ENCODE data around the gene STC2. TPM values are rescaled to one million over a fixed set of nuclear protein-coding genes. Genes with fewer than 3 reads are reported as not detected.

The STC2 gene
- polyA plus RNA-seq, 2 of the 4 experiments (the other 2 are of a cell fraction): 45.2 to 46.1 TPM

DNA sequence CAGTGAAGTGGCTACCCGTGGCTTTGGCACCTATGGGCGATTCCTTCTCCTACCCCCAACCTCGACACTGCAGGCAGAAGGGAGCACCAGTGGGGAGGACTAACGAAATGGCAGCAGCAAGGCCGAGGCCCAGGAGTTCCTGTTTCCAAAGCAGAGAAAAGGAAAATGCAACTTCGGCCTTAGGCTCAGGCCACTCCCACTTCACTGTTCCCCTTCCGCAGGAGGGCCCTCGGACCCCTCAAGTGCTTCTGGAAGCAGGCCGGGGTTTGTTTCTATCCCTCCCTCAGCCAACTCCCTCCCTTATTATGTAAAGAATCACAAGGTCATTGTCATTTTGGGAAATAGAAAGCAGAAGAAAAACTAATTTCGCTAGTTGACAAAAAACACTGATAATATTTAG is 56.8 kb downstream of the STC2 start (continued):
- TF ChIP-seq ZNF302 (CRISPR knock-in tag; IDR thresholded peaks at IDR 0.05): no peak
- no peak for TF ChIP-seq PBX3 (IDR thresholded peaks at IDR 0.05)
- TF ChIP-seq FOXS1 (CRISPR knock-in tag; IDR thresholded peaks at IDR 0.05): no peak
- TF ChIP-seq ZC3H11A (IDR thresholded peaks at IDR 0.05): no peak
- no peak for TF ChIP-seq EHF (CRISPR knock-in tag; IDR thresholded peaks at IDR 0.05)
- TF ChIP-seq RARB (CRISPR knock-in tag; IDR thresholded peaks at IDR 0.05): no peak
- no peak for TF ChIP-seq SREBF2 (IDR thresholded peaks at IDR 0.05)
- TF ChIP-seq ZSCAN20 (CRISPR knock-in tag; IDR thresholded peaks at IDR 0.05): no peak
- TF ChIP-seq HMGXB4 (CRISPR knock-in tag; IDR thresholded peaks at IDR 0.05; ENCODE audit: borderline replicate concordance): no peak
- no peak for TF ChIP-seq CBX2 (IDR thresholded peaks at IDR 0.05; ENCODE audit: borderline replicate concordance, low read depth)
- TF ChIP-seq RFX5 (IDR thresholded peaks at IDR 0.05): no peak
- no peak for TF ChIP-seq RCOR1 (IDR thresholded peaks at IDR 0.05; ENCODE audit: low read depth, low read length)
- TF ChIP-seq PHF8 (IDR thresholded peaks at IDR 0.05; ENCODE audit: borderline replicate concordance, low read depth): no peak
- TF ChIP-seq ESRRA (IDR thresholded peaks at IDR 0.05; ENCODE audit: borderline replicate concordance, low read length): no peak
- no peak for TF ChIP-seq NR3C1 (IDR thresholded peaks at IDR 0.05)

GRCh38 chr5:173268750-173269432 is 59.3 kb downstream of the STC2 start:
- Histone ChIP-seq H3K4me3 (no peak overlapping the region), H3K4me1 (no peaks in the 10 kb centered on the region), H3K27ac (no peak overlapping the region), H3K4me2 (no peak overlapping the region), H3K9me3 (no peaks in the 10 kb centered on the region)
- no peak for DNase-seq (ENCODE audit: low read depth in 1 of 2, low spot score in 1 of 2)
- POLR2A ChIA-PET: no interaction called here
- WGBS (ENCODE audit: missing lambda C conversion rate): 60% methylated on average over 12 of the region's 14 CpGs
- FAIRE-seq: no peak
- CTCF ChIA-PET: interaction anchor here (0.6 to 1.7 kb wide), 4 partner anchors 15 to 562 kb away, joined by 3 to 8 read pairs (median 4); no protein-coding TSS in a partner anchor
- ATAC-seq: no peak; a peak in 1 of 6 replicates
- TF ChIP-seq MAZ (IDR thresholded peaks at IDR 0.05; ENCODE audit: borderline replicate concordance, low read depth, low read length) (no peak), SREBF2 (IDR thresholded peaks at IDR 0.05) (no peak), POLR2AphosphoS2 (conservative IDR thresholded peaks at IDR 0.05; ENCODE audit: low read length) (no peak), MAFK (IDR thresholded peaks at IDR 0.05; ENCODE audit: partially characterized antibody) (no peak), RARB (CRISPR knock-in tag; IDR thresholded peaks at IDR 0.05) (no peak), ZNF302 (CRISPR knock-in tag; IDR thresholded peaks at IDR 0.05) (no peak), ZC3H11A (IDR thresholded peaks at IDR 0.05) (no peak), KDM1A (IDR thresholded peaks at IDR 0.05; ENCODE audit: low read depth) (no peak), CEBPB (IDR thresholded peaks at IDR 0.05) (no peak)
- TF ChIP-seq, protein P1, sequence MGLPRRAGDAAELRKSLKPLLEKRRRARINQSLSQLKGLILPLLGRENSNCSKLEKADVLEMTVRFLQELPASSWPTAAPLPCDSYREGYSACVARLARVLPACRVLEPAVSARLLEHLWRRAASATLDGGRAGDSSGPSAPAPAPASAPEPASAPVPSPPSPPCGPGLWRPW (IDR thresholded peaks at IDR 0.05): no peak

GRCh38 chr5:173265433-173265832 is 62.8 kb downstream of the STC2 start:
- H3K27ac ChIP-seq: no peak overlapping the region
- no peaks in the 10 kb centered on the region for H3K4me1 ChIP-seq
- no peak for FAIRE-seq
- no peak overlapping the region for H3K4me3 ChIP-seq
- no peak for DNase-seq (ENCODE audit: low read depth in 1 of 2, low spot score in 1 of 2)
- no peak overlapping the region for H3K4me2 ChIP-seq
- no peaks in the 10 kb centered on the region for H3K9me3 ChIP-seq
- ATAC-seq: no peak
- ChIA-PET CTCF (interaction anchor here (0.6 to 1.7 kb wide), 3 partner anchors 9 to 804 kb away, joined by 4 to 6 read pairs (median 4); no protein-coding TSS in a partner anchor), POLR2A (no interaction called here)
- 67% methylated on average over 10 of the region's 10 CpGs for WGBS (ENCODE audit: missing lambda C conversion rate)
- TF ChIP-seq CEBPB (IDR thresholded peaks at IDR 0.05) (no peak), PBX3 (IDR thresholded peaks at IDR 0.05) (no peak), CHD4 (IDR thresholded peaks at IDR 0.05; ENCODE audit: borderline replicate concordance) (no peak), GATA3 (IDR thresholded peaks at IDR 0.05; ENCODE audit: borderline replicate concordance) (no peak), BHLHE40 (IDR thresholded peaks at IDR 0.05; ENCODE audit: low read depth, low read length) (no peak), ESRRA (IDR thresholded peaks at IDR 0.05; ENCODE audit: borderline replicate concordance, low read length) (no peak), ZFP36 (IDR thresholded peaks at IDR 0.05; ENCODE audit: borderline replicate concordance, partially characterized antibody) (no peak), POLR2A (IDR thresholded peaks at IDR 0.05; ENCODE audit: low read length) (no peak), ZC3H11A (IDR thresholded peaks at IDR 0.05) (no peak), SREBF2 (IDR thresholded peaks at IDR 0.05) (no peak), SMC3 (IDR thresholded peaks at IDR 0.05) (no peak), POLR2AphosphoS2 (conservative IDR thresholded peaks at IDR 0.05; ENCODE audit: low read length) (no peak), E2F6 (IDR thresholded peaks at IDR 0.05; ENCODE audit: borderline replicate concordance, low read depth) (no peak), RFX5 (IDR thresholded peaks at IDR 0.05) (no peak), EHF (CRISPR knock-in tag; IDR thresholded peaks at IDR 0.05) (no peak)
- TF ChIP-seq, protein P2, sequence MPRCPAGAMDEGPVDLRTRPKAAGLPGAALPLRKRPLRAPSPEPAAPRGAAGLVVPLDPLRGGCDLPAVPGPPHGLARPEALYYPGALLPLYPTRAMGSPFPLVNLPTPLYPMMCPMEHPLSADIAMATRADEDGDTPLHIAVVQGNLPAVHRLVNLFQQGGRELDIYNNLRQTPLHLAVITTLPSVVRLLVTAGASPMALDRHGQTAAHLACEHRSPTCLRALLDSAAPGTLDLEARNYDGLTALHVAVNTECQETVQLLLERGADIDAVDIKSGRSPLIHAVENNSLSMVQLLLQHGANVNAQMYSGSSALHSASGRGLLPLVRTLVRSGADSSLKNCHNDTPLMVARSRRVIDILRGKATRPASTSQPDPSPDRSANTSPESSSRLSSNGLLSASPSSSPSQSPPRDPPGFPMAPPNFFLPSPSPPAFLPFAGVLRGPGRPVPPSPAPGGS (IDR thresholded peaks at IDR 0.05): no peak

Data from A549 (cell line).